ENCODE data around the gene SLC39A3.
A peak's percentile ranks its signal among the peaks of the same experiment; 100 is the strongest.
"Not testable (repeated sequence)": the region's sequence is repeated elsewhere in the genome, so short reads cannot be mapped to it uniquely, and the experiment has no call there.

SLC39A3 gene

DNA sequence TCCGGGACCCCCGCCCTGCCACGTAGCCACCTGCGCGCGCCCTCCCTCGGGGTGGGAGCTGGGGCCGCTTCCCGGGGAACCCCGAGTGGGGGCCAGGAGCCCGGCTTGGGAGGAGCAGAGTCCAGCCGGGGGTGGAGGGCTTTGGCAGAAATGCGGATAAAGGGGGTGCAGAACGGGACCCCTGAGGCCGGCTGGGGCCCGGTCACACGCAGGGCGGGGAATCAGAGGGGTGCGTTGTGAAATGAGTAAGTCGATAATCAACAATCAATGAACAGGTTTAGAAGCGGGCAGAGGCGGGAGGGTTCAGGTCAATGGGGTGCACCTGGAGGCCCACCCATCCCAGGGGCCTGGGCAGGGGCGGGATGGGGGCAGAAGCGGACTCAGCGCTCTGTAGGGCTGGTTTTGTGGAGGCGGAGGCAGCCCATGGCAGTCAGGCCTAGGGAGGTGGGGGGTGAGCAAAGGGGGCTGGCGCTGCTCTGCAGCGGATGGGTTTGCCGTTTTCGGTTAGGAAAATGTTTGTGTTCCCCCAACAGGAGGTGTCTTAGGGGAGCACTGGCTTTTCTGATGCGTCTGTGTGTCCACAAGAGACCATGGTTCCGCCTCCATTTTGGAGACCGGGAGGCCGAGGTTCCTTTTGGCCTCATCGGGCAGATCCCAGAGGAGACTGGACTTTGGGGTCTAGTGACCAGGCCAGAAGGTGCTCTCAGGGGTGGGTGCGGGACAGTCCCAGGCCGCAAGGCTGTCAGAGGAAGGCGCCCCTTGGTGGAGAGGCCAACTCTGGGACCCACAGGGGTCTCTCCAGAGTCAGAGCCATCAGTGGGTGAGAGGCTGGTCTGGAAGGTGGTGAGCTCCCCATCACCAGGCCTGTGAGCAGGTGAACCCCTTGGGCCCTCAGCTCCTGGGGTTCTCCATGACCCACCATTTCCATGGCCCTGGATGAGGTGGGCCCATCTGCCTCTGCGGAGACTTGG is 18.0 kb downstream of the SLC39A3 start:
- DNase-seq = no peak

- DNase-seq = no peak
These were observed 18.8 kb downstream of the SLC39A3 start, which contains the start of gene DIRAS1 for GRCh38 chr19:2720777-2721569. Gene DIRAS1, minus strand, starts transcription at chr19:2721372. Its CDS starts 3,566 bp downstream, at chr19:2717806.

- no peak for DNase-seq
These were observed 19.7 kb downstream of the SLC39A3 start for GRCh38 chr19:2719920-2720776.

- no peak for DNase-seq
These were observed 20.5 kb downstream of the SLC39A3 start for GRCh38 chr19:2719232-2719735.

DNA sequence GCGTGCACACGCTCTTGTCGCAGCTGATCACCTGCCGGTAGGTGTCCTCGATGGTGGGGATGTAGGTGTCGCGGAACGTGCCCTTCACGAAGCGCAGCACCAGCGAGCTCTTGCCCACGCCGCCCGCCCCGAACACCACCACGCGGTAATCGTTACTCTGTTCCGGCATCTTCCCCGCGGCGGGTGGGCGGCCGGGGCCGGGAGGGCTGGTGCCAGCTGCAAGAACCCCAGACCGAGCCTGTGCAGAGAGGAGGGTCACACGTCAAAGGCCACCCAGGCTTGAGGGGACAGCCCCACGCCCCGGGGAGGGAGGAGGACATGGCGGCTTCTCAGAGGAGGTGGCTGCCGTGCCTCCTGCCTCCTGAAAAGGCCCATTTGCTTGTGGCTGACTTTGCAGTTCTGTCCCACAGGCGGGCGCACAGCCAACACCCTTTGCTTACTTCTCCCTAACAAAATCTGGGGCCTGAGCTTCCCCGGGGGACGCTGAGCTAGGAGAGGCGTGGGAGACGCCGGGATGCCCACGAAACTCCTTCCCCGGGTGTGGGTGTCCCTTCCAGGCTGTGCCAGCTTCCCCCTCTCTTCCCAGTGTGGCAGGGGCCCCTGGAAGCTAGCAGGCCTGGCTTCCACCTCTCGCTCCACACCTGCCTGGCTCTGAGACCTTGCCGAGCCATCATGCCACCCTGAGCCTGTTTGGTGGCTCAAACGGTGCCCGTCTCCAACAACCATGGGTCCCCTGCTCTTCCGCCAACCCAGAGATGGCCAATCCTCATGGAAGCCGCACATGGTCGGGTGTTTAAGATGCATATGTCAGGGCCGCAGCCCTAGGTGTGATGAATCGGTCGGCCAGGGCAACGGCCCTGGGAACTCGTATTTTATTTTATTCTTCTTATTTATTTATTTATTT is 21.9 kb downstream of the SLC39A3 start:
- DNase-seq = no peak

DNA sequence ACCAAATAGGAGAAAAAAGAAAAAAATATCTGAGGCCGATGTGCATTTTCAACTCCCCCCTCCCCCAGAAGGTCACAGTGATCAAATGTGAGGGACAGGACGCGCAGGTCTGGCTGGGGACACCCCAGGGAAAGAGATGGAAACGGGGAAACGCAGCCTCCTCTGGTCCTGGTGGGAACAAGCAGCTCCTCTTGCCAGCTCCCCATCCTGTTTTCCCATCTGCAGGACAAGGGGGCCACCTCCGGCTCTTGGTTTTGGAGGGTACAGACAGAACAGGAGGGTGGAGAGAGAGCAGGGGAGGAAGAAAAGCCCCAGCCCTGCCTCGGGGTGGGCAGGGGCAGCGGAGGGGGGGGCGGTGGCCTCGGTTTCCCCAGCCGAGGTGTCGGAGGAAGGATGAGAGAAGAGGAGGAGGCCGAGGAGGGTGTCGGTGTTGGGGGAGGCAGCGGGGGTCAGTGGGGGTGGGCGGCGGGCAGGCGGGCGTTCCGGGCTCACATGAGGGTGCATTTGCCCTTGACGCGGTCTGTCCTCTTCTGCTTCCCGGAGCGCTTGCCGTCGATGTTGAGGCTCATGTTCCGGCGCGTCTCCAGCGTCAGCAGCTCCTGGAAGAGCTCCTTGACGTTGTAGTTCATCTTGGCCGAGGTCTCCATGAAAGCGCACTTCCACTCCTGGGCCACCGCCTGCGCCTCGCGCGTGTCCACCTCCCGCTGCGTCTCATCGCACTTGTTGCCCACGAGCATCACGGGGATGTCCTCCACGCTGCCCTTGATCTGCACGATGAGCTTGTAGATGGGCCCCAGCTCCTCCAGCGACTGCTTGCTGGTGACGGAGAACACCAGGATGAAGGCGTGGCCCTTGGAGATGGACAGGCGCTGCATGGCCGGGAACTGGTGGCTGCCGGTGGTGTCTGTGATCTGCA is 22.8 kb downstream of the SLC39A3 start:
- DNase-seq = no peak

DNA sequence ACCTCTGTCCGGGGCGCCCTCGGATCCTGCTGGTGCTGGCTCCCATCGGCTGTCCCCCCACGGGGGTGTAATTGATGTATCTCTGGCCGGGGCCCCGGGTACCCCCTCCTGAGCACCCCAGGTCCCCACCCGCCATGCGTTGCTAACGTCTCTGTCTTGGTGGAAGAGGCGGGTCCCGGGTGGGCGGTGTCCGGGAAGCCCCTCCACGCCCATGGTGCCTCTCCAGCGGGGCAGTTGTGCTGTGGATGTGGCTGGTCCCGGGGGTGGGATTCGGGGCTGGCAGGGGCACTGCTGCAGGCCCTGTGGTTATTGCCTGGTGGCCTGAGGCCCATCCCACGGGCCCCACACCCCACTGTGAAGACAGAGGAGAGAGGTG is 23.6 kb downstream of the SLC39A3 start:
- DNase-seq = no peak

DNA sequence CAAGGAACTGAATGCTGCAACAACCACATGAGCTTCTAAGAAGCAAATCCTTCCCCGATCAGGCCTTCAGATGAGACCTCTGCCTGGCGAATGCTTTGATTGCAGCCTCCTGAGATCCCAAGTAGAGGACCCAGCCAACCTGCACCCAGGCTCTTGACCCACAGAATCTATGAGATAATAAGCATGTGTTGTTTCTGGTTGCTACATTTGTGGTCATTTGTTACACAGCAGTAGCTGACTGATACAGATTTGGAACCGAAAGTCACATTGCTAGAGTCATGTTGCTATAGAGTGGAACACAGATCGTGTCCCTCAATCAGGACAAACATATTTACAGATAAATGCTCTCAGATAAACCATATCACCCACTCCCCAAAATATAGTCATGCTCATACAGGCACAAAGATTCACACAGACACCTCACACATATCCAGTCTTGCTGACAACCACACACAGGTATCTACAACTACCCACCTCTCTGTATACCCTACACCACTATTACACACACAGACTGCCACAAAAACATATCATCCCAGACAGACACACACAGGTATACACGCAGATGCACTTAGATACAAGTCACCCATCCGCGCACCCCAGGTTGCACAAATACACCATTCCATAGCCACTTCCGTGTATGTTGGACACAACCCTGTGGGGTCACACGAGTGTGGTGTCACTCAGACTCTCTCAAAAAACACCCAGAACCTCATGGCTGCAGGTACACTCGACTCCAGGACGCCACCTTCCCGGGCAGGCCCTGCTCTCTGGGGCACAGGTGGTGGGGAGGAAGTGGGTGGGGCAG is 24.1 kb downstream of the SLC39A3 start:
- DNase-seq = no peak

- DNase-seq = no peak
These were observed 25.1 kb downstream of the SLC39A3 start for GRCh38 chr19:2714531-2715269.

GRCh38 chr19:2714102-2714501 is 25.7 kb downstream of the SLC39A3 start:
- DNase-seq = not testable (repeated sequence)

GRCh38 chr19:2713170-2713569 is 26.6 kb downstream of the SLC39A3 start:
- not testable (repeated sequence) for DNase-seq

DNA sequence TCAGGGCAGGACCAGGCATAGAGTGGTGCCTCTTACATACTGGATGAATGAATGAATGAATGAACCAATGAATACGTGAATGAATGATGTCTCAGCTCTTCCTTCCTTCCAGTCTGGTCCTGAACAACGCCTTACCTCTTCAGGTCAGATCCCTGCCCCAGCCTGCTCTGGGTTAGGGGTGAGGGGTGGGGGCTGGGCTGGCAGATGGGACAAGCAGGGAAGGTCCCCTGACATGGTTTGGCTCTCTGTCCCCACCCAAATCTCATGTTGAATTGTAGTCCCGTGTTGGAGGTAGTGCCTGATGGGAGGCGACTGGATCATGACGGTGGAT is 28.0 kb downstream of the SLC39A3 start:
- DNase-seq = no peak

DNA sequence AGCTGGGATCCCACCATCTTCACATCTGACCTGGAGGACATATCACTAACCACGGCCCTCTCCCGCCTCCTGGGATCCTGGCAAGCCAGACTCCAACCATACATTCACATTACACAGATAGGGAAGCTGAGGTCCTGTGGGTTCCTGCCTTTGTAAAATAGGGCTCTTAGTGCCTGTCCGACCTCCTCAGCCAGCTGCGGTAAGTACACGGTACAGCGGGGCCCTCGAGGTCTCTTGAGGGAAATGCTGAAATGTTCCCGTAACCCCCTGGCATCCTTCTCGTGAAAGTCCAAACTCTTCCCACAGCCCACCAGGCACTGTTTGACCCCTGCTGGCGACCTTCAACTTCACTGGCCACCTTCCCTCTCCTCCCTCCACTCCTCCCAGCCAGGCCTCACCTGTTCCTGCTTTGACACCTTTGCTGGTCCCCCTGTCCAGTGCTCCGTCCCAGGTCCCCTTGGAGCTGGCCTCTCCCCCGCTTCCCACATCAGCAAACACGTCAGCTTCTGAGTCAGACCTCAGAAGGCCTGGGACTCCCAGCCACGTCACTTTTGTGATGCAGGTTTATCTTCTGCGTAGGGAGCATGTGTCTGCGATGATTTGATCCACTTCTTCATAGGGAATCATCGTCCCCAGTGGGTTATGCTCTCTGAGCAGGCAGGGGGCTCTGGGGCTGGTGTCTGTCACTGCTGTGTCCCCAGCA is 28.5 kb downstream of the SLC39A3 start:
- no peak for DNase-seq

- no peak for DNase-seq
These were observed 33.6 kb downstream of the SLC39A3 start for GRCh38 chr19:2706251-2706650.

DNA sequence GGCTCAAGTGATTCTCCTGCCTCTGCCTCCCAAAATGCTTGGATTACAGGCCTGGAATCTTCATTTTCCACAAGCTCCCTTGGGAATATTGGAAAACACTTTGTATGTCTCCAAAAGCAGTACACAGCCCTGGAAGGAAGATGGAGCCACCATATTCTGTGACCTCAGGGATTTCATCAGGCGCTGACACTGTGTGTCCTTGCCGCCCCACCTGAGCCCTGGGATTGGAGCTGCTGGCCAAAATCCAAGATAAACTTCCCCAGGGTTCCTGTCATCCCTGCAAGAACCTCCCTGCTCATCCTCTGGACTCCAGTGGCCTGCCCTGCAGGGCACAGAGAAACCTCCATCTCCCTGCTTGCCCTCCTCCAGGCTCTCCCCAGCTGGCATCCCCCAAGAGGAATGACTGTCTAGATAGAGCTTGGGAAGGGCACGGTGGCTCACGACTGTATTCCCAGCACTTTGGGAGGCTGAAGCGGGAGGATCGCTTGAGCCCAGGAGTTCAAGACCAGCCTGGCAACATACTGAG is 36.1 kb downstream of the SLC39A3 start:
- no peak for DNase-seq

DNA sequence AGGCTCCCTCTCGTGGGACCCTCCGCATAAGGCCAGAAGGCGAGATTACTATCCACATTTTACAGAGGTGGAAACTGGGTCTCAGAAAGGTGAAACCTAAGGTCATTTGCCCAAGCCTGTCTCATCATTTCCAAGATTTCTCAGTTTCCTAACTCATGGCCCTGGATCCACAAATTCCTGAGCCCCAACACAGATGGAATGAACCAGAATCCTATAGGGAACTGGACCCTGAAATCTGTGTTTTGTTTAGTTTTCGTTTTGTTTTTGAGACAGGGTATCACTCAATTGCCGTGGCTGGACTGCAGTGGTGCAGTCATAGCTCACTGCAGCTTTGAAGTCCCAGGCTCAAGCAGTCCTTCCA is 36.8 kb downstream of the SLC39A3 start:
- no peak for DNase-seq

DNA sequence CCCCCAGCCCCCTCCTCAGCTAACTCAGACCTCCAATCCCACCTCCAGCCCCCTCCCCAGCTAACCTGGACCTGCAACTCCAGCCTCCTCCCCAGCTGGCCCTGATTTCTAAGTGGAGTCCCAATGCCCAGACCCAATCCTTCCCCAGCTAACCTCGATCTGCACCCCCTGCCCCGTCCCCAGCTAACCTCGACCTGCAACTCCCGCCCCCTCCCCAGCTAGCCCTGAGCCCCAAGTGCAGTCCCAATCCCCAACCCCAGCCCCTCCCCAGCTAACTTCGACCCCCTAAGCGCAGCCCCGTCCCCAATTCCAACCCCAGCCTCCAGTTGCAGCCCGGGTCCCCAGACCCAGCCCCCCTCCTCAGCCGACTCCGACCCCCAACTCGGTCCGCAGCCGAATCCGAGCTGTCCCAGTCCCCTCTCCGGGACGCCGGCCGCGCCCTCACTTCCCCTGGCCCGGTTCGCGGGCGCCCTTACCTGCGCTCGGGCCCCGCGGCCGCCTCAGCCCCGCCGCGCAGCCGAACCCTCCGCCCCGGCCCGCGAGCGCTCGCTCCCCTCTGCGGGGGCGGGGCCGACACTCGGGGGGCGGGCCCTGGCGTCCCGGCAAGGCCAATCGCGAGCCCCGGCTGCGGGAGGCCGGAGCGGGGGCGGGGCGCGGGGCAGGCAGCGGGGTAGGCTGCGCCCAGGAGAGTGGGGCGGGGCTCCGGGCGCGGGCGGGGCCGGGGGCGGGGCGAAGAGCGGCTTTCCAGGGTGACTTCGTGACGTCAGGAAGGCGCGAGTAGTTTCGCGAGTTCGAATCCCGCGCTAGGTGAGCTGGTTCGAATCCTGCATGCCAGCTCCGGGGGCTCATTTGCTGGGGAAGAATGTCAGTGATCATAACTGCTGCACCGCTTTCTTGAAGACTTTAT is 37.4 kb downstream of the SLC39A3 start, which contains the start of gene GNG7:
Gene GNG7, minus strand, starts transcription at position 525 of the 907 bp plus-strand sequence. CDS start 182,006 bp downstream, outside the sequence.
- peak; percentile 91 for DNase-seq
